ENCODE results near the gene EIF6. TPM values are rescaled to one million over a fixed set of nuclear protein-coding genes. Genes with fewer than 3 reads are reported as not detected.

EIF6 gene
- total RNA-seq, 1 donor from 2014 or later: 85.2 TPM

GRCh38 chr20:35237486-35237885 is 47.1 kb downstream of the EIF6 start:
- H3K27me3 Mint-ChIP-seq (ENCODE audit: unreplicated experiment): no peaks in the 10 kb centered on the region
- DNase-seq: no peak
- peaks cover 1% of the 10 kb centered on the region for H3K4me1 Mint-ChIP-seq (ENCODE audit: low read depth, unreplicated experiment)
- no peak for TF ChIP-seq CTCF (IDR thresholded peaks at IDR 0.05; ENCODE audit: partially characterized antibody, unreplicated experiment)
- H3K36me3 Mint-ChIP-seq (ENCODE audit: unreplicated experiment): no peaks in the 10 kb centered on the region
- no peak overlapping the region for H3K4me3 Mint-ChIP-seq (ENCODE audit: unreplicated experiment)
- peaks cover 2% of the 10 kb centered on the region for H3K9me3 Mint-ChIP-seq (ENCODE audit: unreplicated experiment)
- H3K27ac Mint-ChIP-seq (ENCODE audit: unreplicated experiment): no peak overlapping the region

DNA sequence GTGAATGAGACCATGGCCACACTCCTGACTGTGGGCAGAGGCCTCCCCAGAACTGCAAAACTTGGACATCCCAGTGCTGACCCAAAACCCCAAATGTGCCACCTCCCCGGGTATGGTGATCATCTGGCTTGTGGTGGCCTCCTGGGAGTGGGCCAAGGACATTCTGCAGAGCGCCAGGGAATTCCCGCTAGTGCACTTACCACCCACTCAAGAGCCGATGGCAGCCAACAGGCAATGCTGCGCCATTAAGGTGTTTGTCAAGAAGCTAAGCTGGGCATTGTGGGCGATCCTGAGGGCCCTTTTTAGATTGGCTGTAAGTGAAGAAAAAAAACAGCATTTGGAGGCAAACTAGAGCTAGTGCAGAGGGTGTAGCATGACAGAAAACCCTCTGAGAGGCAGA is 48.7 kb downstream of the EIF6 start:
- DNase-seq: no peak
- peaks cover under 1% of the 10 kb centered on the region for H3K9me3 Mint-ChIP-seq (ENCODE audit: unreplicated experiment)

DNA sequence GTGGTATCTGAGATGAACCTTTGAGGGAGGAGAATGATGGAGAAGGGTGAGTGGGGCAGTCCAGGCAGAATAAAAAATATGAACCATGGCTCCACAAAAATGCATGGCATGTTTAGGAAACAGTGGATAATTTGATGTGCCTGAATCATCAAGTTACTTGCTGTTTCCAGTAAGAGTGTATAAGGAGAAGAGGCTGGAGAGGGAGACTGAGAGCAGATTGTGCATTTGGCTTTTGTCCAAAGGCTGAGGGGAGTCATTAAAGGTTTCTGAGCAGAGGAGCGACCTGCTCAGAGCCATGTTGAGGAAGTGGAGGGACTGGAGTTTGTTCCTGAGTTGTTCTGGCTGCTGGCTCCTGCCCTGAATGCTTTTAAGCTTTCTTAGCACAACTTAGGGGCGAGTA is 52.0 kb downstream of the EIF6 start:
- Mint-ChIP-seq H3K27me3 (ENCODE audit: unreplicated experiment) (no peaks in the 10 kb centered on the region), H3K36me3 (ENCODE audit: unreplicated experiment) (no peaks in the 10 kb centered on the region), H3K27ac (ENCODE audit: unreplicated experiment) (no peak overlapping the region), H3K4me1 (ENCODE audit: low read depth, unreplicated experiment) (peaks cover 6% of the 10 kb centered on the region), H3K9me3 (ENCODE audit: unreplicated experiment) (peaks cover 5% of the 10 kb centered on the region), H3K4me3 (ENCODE audit: unreplicated experiment) (no peak overlapping the region)
- no peak for TF ChIP-seq CTCF (IDR thresholded peaks at IDR 0.05; ENCODE audit: partially characterized antibody, unreplicated experiment)
- no peak for DNase-seq

More for the DNA sequence above, 48.7 kb downstream of the EIF6 start:
- no peaks in the 10 kb centered on the region for H3K4me1 Mint-ChIP-seq (ENCODE audit: low read depth, unreplicated experiment)
- no peak overlapping the region for H3K27ac Mint-ChIP-seq (ENCODE audit: unreplicated experiment)
- TF ChIP-seq CTCF (IDR thresholded peaks at IDR 0.05; ENCODE audit: partially characterized antibody, unreplicated experiment): no peak
- H3K27me3 Mint-ChIP-seq (ENCODE audit: unreplicated experiment): no peaks in the 10 kb centered on the region
- H3K36me3 Mint-ChIP-seq (ENCODE audit: unreplicated experiment): no peaks in the 10 kb centered on the region
- H3K4me3 Mint-ChIP-seq (ENCODE audit: unreplicated experiment): no peak overlapping the region

Other genes starting within 250 kb of the EIF6 start
- gene TRPC4AP, start 192.0 kb downstream of the EIF6 start, total RNA-seq (ENCODE audit: unreplicated experiment): 67.5 TPM
- gene EDEM2, start 137.4 kb downstream of the EIF6 start, total RNA-seq (ENCODE audit: unreplicated experiment): 10.8 TPM
- gene PROCR, start 112.7 kb downstream of the EIF6 start, total RNA-seq (ENCODE audit: unreplicated experiment): 0.32 TPM
- 19.0 TPM for gene MMP24, start 58.1 kb downstream of the EIF6 start, total RNA-seq (ENCODE audit: unreplicated experiment)
- 99.0 TPM for gene MMP24OS, start 6.7 kb downstream of the EIF6 start, total RNA-seq (ENCODE audit: unreplicated experiment)
- gene FAM83C, start 7.7 kb upstream of the EIF6 start, total RNA-seq (ENCODE audit: unreplicated experiment): not detected
- 46.0 TPM for gene UQCC1, start 127.2 kb upstream of the EIF6 start, total RNA-seq (ENCODE audit: unreplicated experiment)
- gene GDF5, start 153.5 kb upstream of the EIF6 start, total RNA-seq (ENCODE audit: unreplicated experiment): 0.15 TPM
- gene CEP250, start 170.8 kb upstream of the EIF6 start, total RNA-seq (ENCODE audit: unreplicated experiment): 39.4 TPM
- not detected for gene C20orf173, start 244.9 kb upstream of the EIF6 start, total RNA-seq (ENCODE audit: unreplicated experiment)